HAP-1 (cell line): ENCODE measurements around the gene ERH.

Experiments
- DNase-seq, 2 experiments: peaks; one replicate each; pipeline ENCODE4 v3.0.0-alpha.2; 2016 to 2020; ENCODE audit warnings: low spot score in 2 of 2
- H3K27me3 ChIP-seq: fragments of 250-450 bp; sonication (Bioruptor Pico); 2 replicates; pipeline ENCODE4 v1.5.1; 2020; ENCODE audit warnings: low read depth, mild to moderate bottlenecking, moderate library complexity
- H3K36me3 ChIP-seq: fragments of 250-450 bp; sonication (Bioruptor Pico); replicated peaks from 2 replicates; pipeline ENCODE4 v1.5.1; 2020; ENCODE audit warnings: mild to moderate bottlenecking
- H3K4me1 ChIP-seq: fragments of 250-450 bp; sonication (Bioruptor Pico); 2 replicates; pipeline ENCODE4 v1.5.1; 2020; ENCODE audit warnings: mild to moderate bottlenecking
- H3K4me3 ChIP-seq: fragments of 250-450 bp; sonication (Bioruptor Pico); 2 replicates; pipeline ENCODE4 v1.5.1; 2020; ENCODE audit warnings: mild to moderate bottlenecking, moderate library complexity
- H3K9me3 ChIP-seq: fragments of 250-450 bp; sonication (Bioruptor Pico); 2 replicates; pipeline ENCODE4 v1.5.1; 2020; ENCODE audit warnings: mild to moderate bottlenecking, moderate library complexity
- in situ Hi-C: fragments of 300-500 bp; cut with MboI; formaldehyde crosslinking; loops from 3 replicates; pipeline ENCODE4 v1.14.3; 2020; ENCODE audit warnings: low sequenced_read_pairs, inconsistent platforms, mixed read lengths

Gene ERH

GRCh38 chr14:69375182-69375581 lies 22.9 kb downstream of the ERH start:
- Histone ChIP-seq H3K9me3 (no peaks in the 10 kb centered on the region), H3K27me3 (no peaks in the 10 kb centered on the region), H3K36me3 (peaks cover 33% of the 10 kb centered on the region), H3K4me1 (no peaks in the 10 kb centered on the region), H3K4me3 (no peak overlapping the region)
- DNase-seq = no peak
- in situ Hi-C loops = no loop called here

- H3K4me1 ChIP-seq = no peaks in the 10 kb centered on the region
- in situ Hi-C loops = no loop called here
- H3K9me3 ChIP-seq = no peaks in the 10 kb centered on the region
- H3K27me3 ChIP-seq = no peaks in the 10 kb centered on the region
- no peak for DNase-seq
- H3K36me3 ChIP-seq = peaks cover 28% of the 10 kb centered on the region
- H3K4me3 ChIP-seq = no peak overlapping the region
These were observed 23.9 kb downstream of the ERH start for GRCh38 chr14:69374235-69374634.

DNA sequence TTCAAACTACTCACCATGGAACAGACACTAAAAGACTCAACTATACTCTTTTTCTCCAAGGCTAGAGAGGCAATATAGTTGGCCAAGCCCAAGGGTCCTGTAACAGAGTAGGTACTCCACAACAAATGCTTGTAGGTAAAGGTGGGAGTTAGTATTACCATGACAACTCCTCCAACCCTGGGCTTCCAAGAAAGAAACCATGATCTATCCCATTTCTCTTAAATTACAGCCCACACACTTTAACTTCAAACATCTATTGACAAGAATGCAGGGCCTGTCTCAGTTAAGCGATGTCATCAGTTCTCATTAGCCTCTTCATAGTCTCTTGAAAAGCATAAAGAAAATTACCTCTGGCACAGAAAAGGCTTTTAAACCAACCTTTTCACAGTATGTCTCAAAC lies 25.0 kb downstream of the ERH start:
- in situ Hi-C loops = no loop called here
- no peak for DNase-seq
- Histone ChIP-seq H3K4me1 (no peaks in the 10 kb centered on the region), H3K36me3 (peaks cover 21% of the 10 kb centered on the region), H3K27me3 (no peaks in the 10 kb centered on the region), H3K9me3 (no peaks in the 10 kb centered on the region), H3K4me3 (no peak overlapping the region)

- DNase-seq = no peak
- in situ Hi-C loops = no loop called here
- Histone ChIP-seq H3K36me3 (peaks cover 15% of the 10 kb centered on the region), H3K4me1 (no peaks in the 10 kb centered on the region), H3K27me3 (no peaks in the 10 kb centered on the region), H3K9me3 (no peaks in the 10 kb centered on the region), H3K4me3 (no peak overlapping the region)
These were observed 26.0 kb downstream of the ERH start for GRCh38 chr14:69372146-69372545.

DNA sequence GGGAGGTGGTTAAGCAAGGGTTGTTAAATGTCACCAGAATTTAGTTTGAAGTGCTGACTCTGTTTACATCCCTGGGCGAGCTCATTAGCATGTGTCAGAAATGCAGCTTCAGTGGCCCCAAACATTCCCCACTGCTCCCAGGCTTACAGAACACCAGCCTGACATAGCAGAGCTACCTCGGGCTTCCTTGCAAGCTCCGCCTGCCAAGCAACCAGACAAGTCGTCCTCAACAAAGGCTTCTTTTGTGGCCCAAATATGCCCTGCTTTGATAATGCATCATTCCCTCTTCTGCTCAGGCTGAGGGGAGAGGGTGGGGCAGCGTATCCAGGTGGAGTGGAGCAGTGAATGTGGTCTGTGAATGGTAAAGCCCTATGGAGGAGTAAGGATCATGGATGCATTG lies 28.0 kb downstream of the ERH start:
- Histone ChIP-seq H3K27me3 (no peaks in the 10 kb centered on the region), H3K9me3 (no peaks in the 10 kb centered on the region), H3K36me3 (peaks cover 3% of the 10 kb centered on the region; the same call in 1 of the 2 replicates), H3K4me1 (no peaks in the 10 kb centered on the region), H3K4me3 (no peak overlapping the region)
- in situ Hi-C loops = no loop called here
- no peak for DNase-seq

DNA sequence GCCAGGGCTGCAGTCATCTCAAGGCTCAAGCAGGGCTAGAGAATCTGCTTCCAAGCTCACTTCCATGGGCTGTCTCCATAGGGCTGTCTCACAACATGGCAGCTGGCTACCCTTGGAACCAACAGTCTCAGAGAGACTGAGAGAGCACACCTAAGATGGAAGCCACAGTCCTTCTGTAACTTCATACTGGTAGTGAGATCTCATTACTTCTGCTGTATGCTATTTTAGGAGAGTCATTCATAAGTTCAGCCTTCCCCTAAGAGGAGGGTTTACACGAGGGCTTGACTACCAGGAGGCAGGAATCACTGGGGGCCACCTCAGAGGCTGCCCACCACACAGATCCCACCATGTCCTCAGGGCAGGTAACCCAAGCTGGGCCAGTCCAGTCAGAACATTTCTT lies 29.7 kb downstream of the ERH start:
- no peak for DNase-seq
- Histone ChIP-seq H3K36me3 (no peaks in the 10 kb centered on the region; the same call in 1 of the 2 replicates), H3K27me3 (no peaks in the 10 kb centered on the region), H3K9me3 (no peaks in the 10 kb centered on the region), H3K4me1 (no peaks in the 10 kb centered on the region), H3K4me3 (no peak overlapping the region)
- in situ Hi-C loops = no loop called here

- H3K9me3 ChIP-seq = no peaks in the 10 kb centered on the region
- H3K4me1 ChIP-seq = no peaks in the 10 kb centered on the region
- no peaks in the 10 kb centered on the region for H3K36me3 ChIP-seq
- H3K27me3 ChIP-seq = no peaks in the 10 kb centered on the region
- DNase-seq = no peak
- H3K4me3 ChIP-seq = no peak overlapping the region
- in situ Hi-C loops = no loop called here
These were observed 31.3 kb downstream of the ERH start for GRCh38 chr14:69366761-69367160.

DNA sequence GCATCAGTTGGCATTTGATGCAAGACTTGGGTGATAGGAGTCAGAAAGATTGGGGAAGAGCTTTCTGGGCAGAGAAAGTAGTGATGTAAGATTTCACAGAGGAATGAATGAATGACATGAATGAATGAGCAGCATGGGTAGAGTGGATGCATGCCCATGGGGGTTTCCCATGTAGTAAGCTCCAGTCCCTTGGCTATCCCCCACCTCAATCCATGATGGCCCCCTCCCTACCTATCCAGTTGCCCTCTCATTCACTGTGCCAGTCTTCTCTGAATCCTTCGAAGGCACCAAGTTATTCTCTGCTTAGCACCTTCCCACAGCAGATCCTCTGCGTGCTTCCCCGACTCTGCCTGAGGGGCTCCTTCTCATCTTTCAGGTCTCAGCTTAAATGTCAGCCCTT lies 32.0 kb downstream of the ERH start:
- Histone ChIP-seq H3K27me3 (no peaks in the 10 kb centered on the region), H3K9me3 (no peaks in the 10 kb centered on the region), H3K36me3 (no peaks in the 10 kb centered on the region), H3K4me3 (no peak overlapping the region), H3K4me1 (no peaks in the 10 kb centered on the region)
- DNase-seq = no peak
- in situ Hi-C loops = no loop called here

DNA sequence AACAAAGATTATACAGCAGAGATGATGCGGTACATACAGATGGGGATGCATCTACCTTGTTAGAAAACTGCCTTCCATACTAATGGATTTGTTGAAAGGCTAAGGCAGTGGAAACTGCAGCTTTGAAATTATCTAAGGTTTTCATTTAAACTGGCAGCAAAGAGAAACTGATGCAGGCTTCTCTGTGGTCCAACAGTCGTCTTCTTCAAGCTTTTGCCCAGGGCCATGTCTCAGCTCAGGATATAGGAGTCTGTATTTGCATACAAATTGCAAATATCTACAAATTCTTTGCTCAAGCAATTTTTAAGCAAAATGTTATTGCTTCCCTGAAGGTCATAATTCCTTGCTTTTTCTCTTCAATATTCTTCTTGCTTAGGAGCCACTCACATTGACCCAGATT lies 33.7 kb downstream of the ERH start:
- Histone ChIP-seq H3K36me3 (no peaks in the 10 kb centered on the region), H3K9me3 (no peaks in the 10 kb centered on the region), H3K27me3 (no peaks in the 10 kb centered on the region), H3K4me1 (no peaks in the 10 kb centered on the region), H3K4me3 (no peak overlapping the region)
- no peak for DNase-seq
- in situ Hi-C loops = no loop called here

DNA sequence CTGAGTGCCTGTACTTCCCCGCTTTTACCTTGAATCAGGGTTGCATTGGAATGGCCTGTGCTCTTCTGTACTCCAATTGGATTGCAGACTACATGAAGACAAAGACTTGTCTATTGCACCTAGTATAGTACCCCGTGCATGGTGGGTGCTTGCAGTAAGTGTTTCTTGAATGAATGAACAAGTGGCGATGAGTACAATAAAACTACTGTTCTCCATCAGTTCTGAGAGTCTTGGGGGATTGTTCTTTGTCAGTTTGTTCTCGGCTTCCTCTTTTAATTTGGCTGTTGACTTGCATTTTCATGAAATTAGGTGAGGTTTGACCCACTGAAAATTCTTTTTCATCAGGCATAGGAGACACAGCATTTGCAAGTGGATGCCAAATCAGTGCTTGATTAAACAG lies 34.1 kb downstream of the ERH start:
- Histone ChIP-seq H3K4me1 (no peaks in the 10 kb centered on the region), H3K9me3 (no peaks in the 10 kb centered on the region), H3K4me3 (no peak overlapping the region), H3K27me3 (no peaks in the 10 kb centered on the region), H3K36me3 (no peaks in the 10 kb centered on the region)
- in situ Hi-C loops = no loop called here
- DNase-seq = no peak

DNA sequence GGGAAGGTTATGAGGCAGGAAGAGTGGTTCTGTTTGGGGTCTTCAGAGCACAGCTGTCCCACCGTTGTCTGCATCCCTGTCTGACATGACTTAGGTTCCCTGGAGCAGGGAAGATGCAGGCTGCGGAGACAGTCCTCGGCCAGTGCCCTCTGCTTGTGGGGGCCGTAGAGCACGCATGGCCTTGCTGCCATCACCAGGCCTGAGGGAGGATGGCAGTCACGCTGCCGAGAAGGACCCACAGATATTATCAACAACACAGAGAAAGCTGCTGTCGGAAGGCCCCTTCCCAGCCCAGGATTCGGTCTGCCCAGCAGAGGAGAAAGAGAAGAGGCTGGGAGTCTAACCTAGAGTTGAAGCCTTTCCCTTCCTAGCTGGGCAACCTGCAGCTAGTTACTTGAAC lies 35.0 kb downstream of the ERH start:
- no peaks in the 10 kb centered on the region for H3K36me3 ChIP-seq
- DNase-seq = no peak
- H3K4me1 ChIP-seq = no peaks in the 10 kb centered on the region
- H3K9me3 ChIP-seq = no peaks in the 10 kb centered on the region
- in situ Hi-C loops = no loop called here
- H3K27me3 ChIP-seq = no peaks in the 10 kb centered on the region
- H3K4me3 ChIP-seq = no peak overlapping the region

GRCh38 chr14:69360438-69361108 lies 37.5 kb downstream of the ERH start:
- H3K9me3 ChIP-seq = no peaks in the 10 kb centered on the region
- H3K36me3 ChIP-seq = no peaks in the 10 kb centered on the region
- in situ Hi-C loops = no loop called here
- H3K4me3 ChIP-seq = no peak overlapping the region
- no peaks in the 10 kb centered on the region for H3K4me1 ChIP-seq
- H3K27me3 ChIP-seq = no peaks in the 10 kb centered on the region
- DNase-seq = peak in 1 of 2 experiments; percentile 39

GRCh38 chr14:69358966-69359365 lies 39.1 kb downstream of the ERH start:
- H3K9me3 ChIP-seq = no peaks in the 10 kb centered on the region
- H3K27me3 ChIP-seq = no peaks in the 10 kb centered on the region
- DNase-seq = no peak
- in situ Hi-C loops = no loop called here
- H3K36me3 ChIP-seq = no peaks in the 10 kb centered on the region
- no peak overlapping the region for H3K4me3 ChIP-seq
- H3K4me1 ChIP-seq = no peaks in the 10 kb centered on the region

DNA sequence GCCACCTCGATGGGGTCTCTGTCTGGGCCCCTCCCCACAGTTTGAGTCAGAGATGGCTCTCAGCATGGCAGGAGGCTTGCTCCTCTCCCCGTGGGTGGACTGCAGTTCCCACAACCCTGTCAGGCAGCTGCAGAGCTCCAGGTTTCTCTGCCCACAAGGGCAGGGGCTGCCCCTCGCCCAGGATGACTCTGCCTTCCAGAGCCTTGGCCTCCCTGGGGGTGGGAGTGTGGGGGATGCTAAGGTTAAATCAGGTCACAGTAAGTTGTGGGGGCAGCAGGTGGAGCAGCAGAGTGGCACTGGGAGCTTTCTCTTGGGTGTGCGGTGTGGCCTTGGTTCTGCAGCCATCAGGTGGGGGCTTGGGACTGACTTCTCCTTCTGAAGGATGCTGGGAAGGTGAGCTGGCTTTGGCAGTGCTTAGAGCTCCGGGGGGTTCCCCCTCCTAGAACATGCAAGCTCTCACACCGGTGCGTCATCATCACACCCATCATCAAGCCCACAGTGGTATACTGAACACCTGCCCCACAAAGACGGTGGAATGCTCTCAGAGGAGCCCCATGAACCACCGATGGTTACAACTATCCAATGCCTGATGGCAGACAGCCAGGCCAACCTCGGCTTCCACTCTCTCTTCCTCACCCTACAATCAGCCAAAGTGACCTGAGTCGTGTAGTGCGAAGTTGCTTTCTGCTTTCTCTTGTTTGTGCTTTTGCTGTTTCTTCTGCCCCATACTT lies 39.7 kb downstream of the ERH start:
- H3K4me3 ChIP-seq = no peak overlapping the region
- H3K27me3 ChIP-seq = no peaks in the 10 kb centered on the region
- H3K36me3 ChIP-seq = no peaks in the 10 kb centered on the region
- no peak for DNase-seq
- in situ Hi-C loops = no loop called here
- no peaks in the 10 kb centered on the region for H3K9me3 ChIP-seq
- H3K4me1 ChIP-seq = no peaks in the 10 kb centered on the region
